Ovary (tissue), 9 donors: Measurements from ENCODE around the gene FICD. TPM values are rescaled to one million over a fixed set of nuclear protein-coding genes. Genes with fewer than 3 reads are reported as not detected.

Experiments used
- DNase-seq, 5 donors: peaks; one replicate each; pipeline ENCODE4 v3.0.0-alpha.2; 2019 to 2020
- H3K27ac ChIP-seq, 2 donors: fragments of 200-600 bp; one replicate each; pipeline versions ENCODE4 v1.5.1 to v1.8.0; 2019 to 2022
- H3K27me3 ChIP-seq: fragments of 200-600 bp; one replicate; pipeline ENCODE4 v1.8.0; 2022
- H3K36me3 ChIP-seq: fragments of 200-600 bp; sonication (generic); one replicate; pipeline ENCODE4 v1.5.1; 2019
- H3K4me1 ChIP-seq: one replicate; pipeline ENCODE4 v1.8.1; 2013; ENCODE audit warnings: mild to moderate bottlenecking, moderate library complexity; ENCODE audit not compliant: insufficient read depth
- H3K4me3 ChIP-seq: fragments of 200-600 bp; sonication (generic); one replicate; pipeline ENCODE4 v1.5.1; 2017
- H3K9me3 ChIP-seq, 2 donors: fragments of 200-600 bp in 1 of 2; sonication (generic) in 1 of 2; one replicate each; pipeline versions ENCODE4 v1.5.1 to v1.8.1; 2013 to 2019; ENCODE audit warnings: mild to moderate bottlenecking in 1 of 2, moderate library complexity in 1 of 2
- CTCF ChIP-seq, 3 donors: fragments of 450-650 bp in 2 of 3; fragments of 200-600 bp in 1 of 3; IDR thresholded peaks; one replicate each; pipeline versions ENCODE4 v1.5.1 to v1.8.0; 2016 to 2022; ENCODE audit warnings: antibody characterized with exemption in 3 of 3, mild to moderate bottlenecking in 1 of 3
- EP300 ChIP-seq: sonication (generic); formaldehyde crosslinking; IDR thresholded peaks from one replicate; pipeline ENCODE4 v1.6.1; 2017; ENCODE audit warnings: antibody characterized with exemption
- POLR2A ChIP-seq: fragments of 450-650 bp; IDR thresholded peaks from one replicate; pipeline ENCODE4 v1.6.1; 2017; ENCODE audit warnings: antibody characterized with exemption, mild to moderate bottlenecking, moderate library complexity
- WGBS, 3 donors: extraction: QIAGEN DNeasy Blood & Tissue Kit in 1 of 3; methylation state at CpG; one replicate each; pipeline versions ENCODE4 v1.1.5 to v1.1.7; 2013 to 2017; 5-methylcytosine and 5-hydroxymethylcytosine counted together
- intact Hi-C, 4 donors: fragments of 100-400 bp; cut with DNase I; formaldehyde crosslinking; loops; one replicate each; pipeline versions ENCODE4 v1.11.0 to v1.15.1; 2022 to 2023
- polyA plus RNA-seq, 2 donors: library from polyadenylated mRNA; stranded (reverse); fragments of 200-250 nt in 1 of 2; fragments of 350-450 nt in 1 of 2; fragmentation: Illumina TruSeq in 1 of 2; extraction: RNeasy Lipid Tissue Mini Kit (QIAGEN cat#74804) in 1 of 2; gene quantifications; one replicate each; pipeline ENCODE4 v1.2.3, GENCODE V29; 2013 to 2014
- total RNA-seq, 7 donors: library from RNA; depleted of rRNA in 2 of 7; stranded (reverse); fragments of >200 nt in 2 of 7; fragmentation: NEBNext Ultra II Directional in 3 of 7; extraction: Animal tissue kit (Norgen Biotek cat#: 25700) in 3 of 7; gene quantifications; one replicate each; pipeline versions ENCODE4 v1.1.0 to v1.2.4, GENCODE V29; 2016 to 2023
- donor health status: DM: no; HTN: no; CAD: no; lungs with moderate emphysema.
- donor health status: DM: no; HTN: no; CAD: no.
- donor health status: Bipolar disorder and iron deficiency.
- donor health status: DM: yes; HTN: yes; CAD: no.
- donor health status: DM: no; HTN: no; CAD: no.
- donor health status: DM: yes; HTN: yes; CAD: no.

The FICD gene
- total and polyA plus RNA-seq, 9 donors: 2.0 to 12.7 (median 6.0) TPM

GRCh38 chr12:108563136-108563803 lies 48.2 kb downstream of the FICD start:
- TF ChIP-seq EP300: no peak
- peak; percentile 14 for TF ChIP-seq POLR2A
- peak; percentile 69 to 89 (median 79) for TF ChIP-seq CTCF (IDR thresholded peaks at IDR 0.05)
- no peaks in the 10 kb centered on the region for H3K9me3 ChIP-seq
- peaks cover 9% of the 10 kb centered on the region for H3K4me1 ChIP-seq
- no peaks in the 10 kb centered on the region for H3K36me3 ChIP-seq
- H3K27me3 ChIP-seq: no peaks in the 10 kb centered on the region
- intact Hi-C loops: loop anchor here in 3 of 4 donors (2.0 to 10.0 kb wide), 7 partner anchors 54 to 534 kb away; partner anchors contain the start of genes UNG (in 2 of the 3) and ALKBH2 (in 1 of the 3)
- H3K27ac ChIP-seq: peak overlapping the region; percentile 76 to 88
- peak; percentile 76 to 86 (median 81) for DNase-seq
- peak overlapping the region; percentile 96 for H3K4me3 ChIP-seq
- 0 to 1% (median 1%) methylated on average over 14 of the region's 14 CpGs for WGBS, 3 donors

- no peaks in the 10 kb centered on the region for H3K27me3 ChIP-seq
- 5 to 8% (median 6%) methylated on average over 1 of the region's 1 CpG for WGBS, 3 donors
- no peaks in the 10 kb centered on the region for H3K36me3 ChIP-seq
- H3K4me1 ChIP-seq: peaks cover 6% of the 10 kb centered on the region
- peak overlapping the region; percentile 96 for H3K4me3 ChIP-seq
- no peak for DNase-seq
- no peak for TF ChIP-seq POLR2A
- TF ChIP-seq CTCF (IDR thresholded peaks at IDR 0.05): no peak
- no peak for TF ChIP-seq EP300
- peak overlapping the region in 1 of 2 donors; percentile 10 for H3K27ac ChIP-seq
- intact Hi-C loops: loop anchor here (2.0 to 10.0 kb wide), 9 partner anchors 53 to 534 kb away; partner anchors contain the start of genes UNG (in 2 of the 4) and ALKBH2 (in 1 of the 4)
- H3K9me3 ChIP-seq: no peaks in the 10 kb centered on the region
Observed at GRCh38 chr12:108563804-108564151, 48.7 kb downstream of the FICD start.

- intact Hi-C loops: loop anchor here (2.0 to 10.0 kb wide), 8 partner anchors 52 to 533 kb away; partner anchors contain the start of genes UNG (in 2 of the 4) and ALKBH2 (in 1 of the 4)
- no peak overlapping the region for H3K4me3 ChIP-seq
- no peaks in the 10 kb centered on the region for H3K9me3 ChIP-seq
- no peak for DNase-seq
- peaks cover 2% of the 10 kb centered on the region for H3K4me1 ChIP-seq
- TF ChIP-seq CTCF (IDR thresholded peaks at IDR 0.05) (no peak), EP300 (no peak), POLR2A (no peak)
- H3K36me3 ChIP-seq: no peaks in the 10 kb centered on the region
- no peaks in the 10 kb centered on the region for H3K27me3 ChIP-seq
- no peak overlapping the region for H3K27ac ChIP-seq
Observed at GRCh38 chr12:108564724-108565123, 49.6 kb downstream of the FICD start.

DNA sequence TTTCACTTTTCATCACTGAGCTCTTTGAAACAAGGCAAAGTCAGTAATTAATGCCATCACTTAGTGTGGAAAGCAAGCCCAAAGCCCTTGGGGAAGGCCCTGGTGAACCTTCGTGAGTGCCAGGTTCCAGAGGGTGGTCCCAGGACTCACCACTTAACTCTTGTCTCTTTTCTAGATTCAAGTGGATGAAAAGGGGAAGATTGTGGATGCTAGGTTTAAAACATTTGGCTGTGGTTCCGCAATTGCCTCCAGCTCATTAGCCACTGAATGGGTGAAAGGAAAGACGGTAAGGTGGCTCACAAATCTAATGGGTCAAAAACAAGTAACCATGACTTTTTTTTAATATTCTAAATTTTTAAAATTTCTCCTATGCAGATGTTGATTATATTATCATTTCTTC lies 50.1 kb downstream of the FICD start:
- H3K27me3 ChIP-seq: no peaks in the 10 kb centered on the region
- H3K4me1 ChIP-seq: no peaks in the 10 kb centered on the region
- intact Hi-C loops: loop anchor here (2.0 to 10.0 kb wide), 7 partner anchors 52 to 530 kb away; partner anchors contain the start of genes ALKBH2 (in 1 of the 4) and UNG (in 1 of the 4)
- WGBS, 3 donors: 77 to 82% (median 79%) methylated on average over 3 of the region's 3 CpGs
- H3K27ac ChIP-seq: no peak overlapping the region
- no peak for DNase-seq
- no peaks in the 10 kb centered on the region for H3K36me3 ChIP-seq
- H3K9me3 ChIP-seq: no peaks in the 10 kb centered on the region
- no peak for TF ChIP-seq EP300
- TF ChIP-seq CTCF (IDR thresholded peaks at IDR 0.05): no peak
- TF ChIP-seq POLR2A: no peak
- H3K4me3 ChIP-seq: no peak overlapping the region
